Mesothelial cell of epicardium (in vitro differentiated cells): ENCODE data around the gene SCAMP4. TPM values are rescaled to one million over a fixed set of nuclear protein-coding genes. Genes with fewer than 3 reads are reported as not detected.
A peak's percentile ranks its signal among the peaks of the same experiment; 100 is the strongest.

Experiments used
- DNase-seq, 2 experiments: peaks; one replicate each; pipeline ENCODE4 v3.0.0; 2021; ENCODE audit warnings: low spot score in 2 of 2; ENCODE audit not compliant: unreplicated experiment in 2 of 2
- H3K27ac Mint-ChIP-seq: 2 replicates; pipeline ENCODE4 v1.8.0; 2021; ENCODE audit warnings: mixed read lengths
- H3K27me3 Mint-ChIP-seq: 2 replicates; pipeline ENCODE4 v1.8.0; 2021; ENCODE audit warnings: low read depth, mixed read lengths
- H3K36me3 Mint-ChIP-seq: 2 replicates; pipeline ENCODE4 v1.8.0; 2021; ENCODE audit warnings: mixed read lengths
- H3K4me1 Mint-ChIP-seq: 2 replicates; pipeline ENCODE4 v1.8.0; 2021; ENCODE audit warnings: mixed read lengths
- H3K4me3 Mint-ChIP-seq: 2 replicates; pipeline ENCODE4 v1.8.0; 2021; ENCODE audit warnings: mild to moderate bottlenecking, moderate library complexity, mixed read lengths
- H3K9me3 Mint-ChIP-seq: 2 replicates; pipeline ENCODE4 v1.8.0; 2021; ENCODE audit warnings: mixed read lengths
- CTCF ChIP-seq: fragments of 200-600 bp; sonication (generic); IDR thresholded peaks from one replicate; pipeline ENCODE4 v1.5.0; 2021; ENCODE audit warnings: antibody characterized with exemption; ENCODE audit not compliant: unreplicated experiment
- total RNA-seq: library from RNA; stranded (reverse); gene quantifications from 3 replicates; pipeline ENCODE4 v1.2.1, GENCODE V29; 2021

Gene SCAMP4
- total RNA-seq, 1 donor from 2014 or later, result 97.7 TPM

- Mint-ChIP-seq H3K27ac (no peak overlapping the region), H3K9me3 (no peaks in the 10 kb centered on the region), H3K27me3 (no peaks in the 10 kb centered on the region), H3K4me1 (peaks cover 19% of the 10 kb centered on the region), H3K36me3 (peaks cover 4% of the 10 kb centered on the region), H3K4me3 (no peak overlapping the region)
- TF ChIP-seq CTCF, result no peak
- no peak for DNase-seq
Measured at GRCh38 chr19:1944916-1945561, 39.8 kb downstream of the SCAMP4 start.

- TF ChIP-seq CTCF, result peak; percentile 61
- H3K36me3 Mint-ChIP-seq, result peaks cover 11% of the 10 kb centered on the region
- no peaks in the 10 kb centered on the region for H3K9me3 Mint-ChIP-seq
- peak in 1 of 2 experiments; percentile 53 for DNase-seq
- no peak overlapping the region for H3K4me3 Mint-ChIP-seq
- no peaks in the 10 kb centered on the region for H3K27me3 Mint-ChIP-seq
- H3K27ac Mint-ChIP-seq, result peak overlapping the region; percentile 70
- peaks cover 16% of the 10 kb centered on the region for H3K4me1 Mint-ChIP-seq
Measured at GRCh38 chr19:1945899-1946298, 40.7 kb downstream of the SCAMP4 start.

- Mint-ChIP-seq H3K27me3 (no peaks in the 10 kb centered on the region), H3K4me3 (no peak overlapping the region), H3K9me3 (no peaks in the 10 kb centered on the region), H3K4me1 (peaks cover 13% of the 10 kb centered on the region), H3K36me3 (peaks cover 14% of the 10 kb centered on the region), H3K27ac (no peak overlapping the region)
- TF ChIP-seq CTCF, result no peak
- DNase-seq, result no peak
Measured at GRCh38 chr19:1947651-1948209, 42.5 kb downstream of the SCAMP4 start.

GRCh38 chr19:1949304-1950101 is 44.3 kb downstream of the SCAMP4 start:
- Mint-ChIP-seq H3K4me3 (no peak overlapping the region), H3K36me3 (peaks cover 14% of the 10 kb centered on the region), H3K4me1 (peaks cover 5% of the 10 kb centered on the region), H3K27me3 (no peaks in the 10 kb centered on the region), H3K27ac (no peak overlapping the region), H3K9me3 (no peaks in the 10 kb centered on the region)
- TF ChIP-seq CTCF, result no peak
- DNase-seq, result no peak

GRCh38 chr19:1950640-1951039 is 45.4 kb downstream of the SCAMP4 start:
- no peak overlapping the region for H3K4me3 Mint-ChIP-seq
- no peak for TF ChIP-seq CTCF
- no peak overlapping the region for H3K27ac Mint-ChIP-seq
- no peaks in the 10 kb centered on the region for H3K9me3 Mint-ChIP-seq
- DNase-seq, result no peak
- H3K27me3 Mint-ChIP-seq, result no peaks in the 10 kb centered on the region
- peaks cover 3% of the 10 kb centered on the region for H3K4me1 Mint-ChIP-seq
- peaks cover 14% of the 10 kb centered on the region for H3K36me3 Mint-ChIP-seq
